Measurements from ENCODE around the gene EARS2.

Gene EARS2

GRCh38 chr16:23480257-23480656 is 76.9 kb downstream of the EARS2 start:
- DNase-seq (ENCODE audit: low spot score) = no peak

- DNase-seq (ENCODE audit: low spot score) = no peak
Measured at GRCh38 chr16:23479138-23479537, 78.0 kb downstream of the EARS2 start.

- DNase-seq (ENCODE audit: low spot score) = no peak
Measured at GRCh38 chr16:23478566-23478965, 78.6 kb downstream of the EARS2 start.

GRCh38 chr16:23476289-23476688 is 80.9 kb downstream of the EARS2 start:
- no peak for DNase-seq (ENCODE audit: low spot score)
